Fibroblast of villous mesenchyme (primary cell): ENCODE results near the gene CNMD. TPM values are rescaled to one million over a fixed set of nuclear protein-coding genes. Genes with fewer than 3 reads are reported as not detected.

Experiments used
- DNase-seq: peaks from one replicate; pipeline ENCODE4 v3.0.0-alpha.2; 2010; ENCODE audit warnings: low read depth
- H3K4me3 ChIP-seq: 2 replicates; pipeline ENCODE4 v1.5.1; 2011; ENCODE audit warnings: low read depth, mild to moderate bottlenecking, low read length
- total RNA-seq: library from RNA; depleted of rRNA; stranded (reverse); fragments of >200 nt; gene quantifications from 2 replicates; pipeline ENCODE4 v1.2.3, GENCODE V29; 2012
- TF ChIP-seq, protein P1 (sequence below): IDR thresholded peaks from 2 replicates; pipeline ENCODE4 v1.5.1; 2012; ENCODE audit warnings: low read depth, mild to moderate bottlenecking, low read length; ENCODE audit not compliant: insufficient read depth

The CNMD gene
- total RNA-seq, 1 donor, result not detected

DNA sequence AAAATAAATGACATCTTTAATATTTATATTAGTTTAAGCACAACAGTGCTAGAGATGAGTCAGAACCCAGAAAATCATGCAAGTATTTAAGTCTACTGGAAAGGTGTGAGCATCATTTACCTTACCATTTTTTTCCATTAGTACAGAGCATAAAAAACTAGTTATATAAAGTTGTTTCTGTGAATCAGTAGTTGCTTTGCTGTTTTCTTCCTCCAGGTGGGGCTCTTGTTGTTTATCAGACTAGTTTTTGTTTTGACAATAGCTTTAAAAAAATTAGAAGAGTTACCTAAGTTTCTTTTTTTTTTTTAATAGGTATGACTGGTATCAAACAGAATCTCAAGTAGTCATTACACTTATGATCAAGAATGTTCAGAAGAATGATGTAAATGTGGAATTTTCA lies 74.3 kb downstream of the CNMD start:
- TF ChIP-seq, protein P1, sequence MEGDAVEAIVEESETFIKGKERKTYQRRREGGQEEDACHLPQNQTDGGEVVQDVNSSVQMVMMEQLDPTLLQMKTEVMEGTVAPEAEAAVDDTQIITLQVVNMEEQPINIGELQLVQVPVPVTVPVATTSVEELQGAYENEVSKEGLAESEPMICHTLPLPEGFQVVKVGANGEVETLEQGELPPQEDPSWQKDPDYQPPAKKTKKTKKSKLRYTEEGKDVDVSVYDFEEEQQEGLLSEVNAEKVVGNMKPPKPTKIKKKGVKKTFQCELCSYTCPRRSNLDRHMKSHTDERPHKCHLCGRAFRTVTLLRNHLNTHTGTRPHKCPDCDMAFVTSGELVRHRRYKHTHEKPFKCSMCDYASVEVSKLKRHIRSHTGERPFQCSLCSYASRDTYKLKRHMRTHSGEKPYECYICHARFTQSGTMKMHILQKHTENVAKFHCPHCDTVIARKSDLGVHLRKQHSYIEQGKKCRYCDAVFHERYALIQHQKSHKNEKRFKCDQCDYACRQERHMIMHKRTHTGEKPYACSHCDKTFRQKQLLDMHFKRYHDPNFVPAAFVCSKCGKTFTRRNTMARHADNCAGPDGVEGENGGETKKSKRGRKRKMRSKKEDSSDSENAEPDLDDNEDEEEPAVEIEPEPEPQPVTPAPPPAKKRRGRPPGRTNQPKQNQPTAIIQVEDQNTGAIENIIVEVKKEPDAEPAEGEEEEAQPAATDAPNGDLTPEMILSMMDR, result peak; percentile 58
- no peak overlapping the region for H3K4me3 ChIP-seq
- peak; percentile 45 for DNase-seq

DNA sequence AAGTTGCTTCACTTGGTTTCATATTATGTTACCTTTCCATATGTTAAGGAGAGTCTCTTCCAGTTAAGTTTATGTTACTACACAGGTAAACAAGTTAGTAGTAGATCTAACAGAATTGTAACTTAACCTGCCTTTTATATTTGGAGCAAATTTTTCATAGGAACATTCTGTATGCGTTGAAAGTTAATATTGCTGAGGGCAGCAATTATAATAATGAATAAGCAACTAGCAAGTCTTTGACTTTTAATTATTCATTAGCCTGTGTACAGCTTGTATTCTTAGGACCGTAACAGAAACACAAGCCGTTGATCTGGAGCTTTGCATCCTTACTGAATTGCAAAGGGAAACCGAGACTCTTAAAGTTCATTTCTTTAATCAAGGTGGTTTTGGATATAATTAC lies 75.3 kb downstream of the CNMD start:
- no peak overlapping the region for H3K4me3 ChIP-seq
- TF ChIP-seq, protein P1, result no peak
- DNase-seq, result no peak

DNA sequence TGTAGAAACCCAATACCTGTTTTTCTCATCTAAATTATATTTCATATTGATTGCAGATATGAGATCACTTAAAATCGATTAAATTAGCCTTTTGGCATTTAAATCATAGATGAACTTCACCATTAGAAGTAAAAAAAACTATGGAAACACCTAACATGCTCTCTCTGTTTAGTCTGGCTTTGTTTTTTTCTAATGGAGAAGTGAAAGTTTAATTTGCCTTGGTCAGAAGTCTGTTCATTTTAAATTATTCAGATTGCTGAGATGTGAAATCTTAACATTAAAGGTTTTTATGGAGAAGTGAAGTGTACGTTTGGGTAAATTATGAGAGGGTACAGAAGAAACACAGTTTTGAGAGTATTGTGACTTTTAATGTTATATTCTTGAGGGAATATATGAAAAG lies 80.3 kb downstream of the CNMD start:
- TF ChIP-seq, protein P1, result no peak

More for the DNA sequence above, 80.3 kb downstream of the CNMD start:
- DNase-seq, result no peak
- no peak overlapping the region for H3K4me3 ChIP-seq

Other genes starting within 250 kb of the CNMD start
- gene HNRNPA1L2, start 97.4 kb downstream of the CNMD start, total RNA-seq, result 3.0 and 3.9 TPM in 2 replicates
- gene SUGT1, start 87.0 kb downstream of the CNMD start, total RNA-seq, result 36.4 and 47.1 TPM in 2 replicates
- gene PCDH8, start 108.8 kb upstream of the CNMD start, total RNA-seq, result not detected in 2 replicates